NCI-H524 treated with DMSO at 0.1 percent for 48 hours (cell line): ENCODE data around the gene PSMB11.

Source experiments
- DNase-seq: peaks from one replicate; lab custom pipeline; 2025; lab: John Stamatoyannopoulos, UW

The PSMB11 gene

GRCh38 chr14:23085458-23085857 lies 43.4 kb downstream of the PSMB11 start:
- DNase-seq: no peak

DNA sequence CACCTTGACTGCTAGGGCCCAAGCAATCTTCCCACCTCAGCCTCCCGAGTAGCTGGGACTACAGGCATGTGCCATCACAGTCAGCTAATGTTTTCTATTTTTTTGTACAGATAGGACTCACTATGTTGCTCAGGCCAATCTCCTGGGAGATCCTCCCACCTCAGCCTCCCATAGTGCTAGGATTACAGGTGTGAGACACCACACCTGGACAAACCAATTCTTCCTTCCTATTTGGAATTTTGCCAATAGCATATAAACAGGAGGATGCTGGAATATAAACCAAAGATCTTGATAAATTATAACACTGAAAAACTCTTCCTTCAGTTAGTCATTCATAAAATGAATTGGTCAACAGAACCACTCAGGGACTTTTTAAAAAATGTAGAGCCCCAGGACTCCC lies 44.6 kb downstream of the PSMB11 start:
- no peak for DNase-seq

DNA sequence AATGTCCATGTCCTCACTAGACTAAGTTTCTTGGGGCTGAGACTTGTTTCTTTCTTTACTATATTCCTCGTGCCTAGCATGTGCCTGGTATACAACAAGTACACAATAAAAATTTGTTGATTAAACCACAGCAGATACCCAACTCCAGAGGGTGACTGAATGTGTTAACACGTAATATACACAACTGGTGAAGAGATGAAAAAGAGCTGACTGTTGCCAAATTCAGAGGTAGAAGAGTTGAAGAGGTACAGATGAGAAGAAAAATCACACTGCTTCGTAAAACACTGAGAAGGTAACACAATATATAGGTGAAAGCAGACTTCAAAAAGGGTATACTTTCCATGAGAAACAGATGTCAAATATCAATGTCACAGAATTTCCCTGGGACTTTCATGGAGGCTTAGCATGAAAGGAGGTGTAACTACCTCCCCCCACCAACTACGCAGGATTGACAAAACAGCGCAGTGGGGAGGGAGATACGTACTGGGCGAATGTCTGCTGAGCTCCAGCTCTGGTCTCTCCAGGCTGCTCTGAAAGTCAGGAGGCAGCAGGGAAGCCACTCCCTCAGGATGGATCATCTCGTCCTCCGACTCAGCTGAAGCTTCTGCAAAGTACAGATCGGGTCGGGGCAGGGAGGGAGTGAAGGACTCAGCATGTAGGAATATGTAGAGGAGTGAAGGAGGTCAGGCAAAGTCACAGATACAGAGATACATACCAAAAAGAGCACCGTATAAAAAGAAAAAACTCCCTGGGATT lies 47.7 kb downstream of the PSMB11 start:
- no peak for DNase-seq

DNA sequence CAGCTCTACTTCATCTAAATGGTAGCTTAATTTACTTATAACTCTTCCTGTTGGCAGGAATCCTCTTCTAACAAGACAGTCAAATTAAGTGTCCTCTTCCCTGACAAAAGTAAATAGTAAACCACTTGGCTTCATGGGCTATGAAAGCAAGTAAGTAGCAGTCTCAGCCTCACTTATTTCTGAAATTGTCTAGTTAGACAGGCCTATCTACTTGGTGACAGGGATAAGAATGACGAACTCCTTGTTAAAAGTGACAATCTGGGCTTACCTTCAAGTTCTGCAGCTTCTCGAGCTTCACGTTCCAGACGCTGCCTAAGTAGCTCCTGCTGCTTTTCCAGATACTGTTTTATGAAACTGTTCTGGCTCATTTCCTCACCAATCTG lies 48.2 kb downstream of the PSMB11 start:
- DNase-seq: no peak

GRCh38 chr14:23091294-23092225 lies 49.5 kb downstream of the PSMB11 start:
- no peak for DNase-seq

DNA sequence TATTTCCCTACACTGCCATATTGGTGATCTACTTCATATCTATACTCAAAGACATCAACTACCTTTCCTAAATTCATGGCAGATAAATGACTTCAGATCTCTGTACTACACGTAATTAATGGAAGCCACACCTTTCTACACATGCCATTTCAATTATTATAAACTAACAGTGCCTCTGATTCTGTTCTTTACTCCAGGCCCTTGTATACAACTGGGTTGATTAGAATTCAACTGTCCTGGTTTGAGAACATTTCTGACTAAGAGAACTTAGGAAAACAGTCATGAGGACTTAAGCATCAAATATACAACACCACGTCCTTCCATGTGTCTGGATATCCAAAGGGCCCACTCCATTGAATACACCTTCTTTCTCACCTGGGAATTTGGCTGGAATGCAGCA lies 51.1 kb downstream of the PSMB11 start:
- no peak for DNase-seq

- DNase-seq: no peak
These were observed 51.5 kb downstream of the PSMB11 start for GRCh38 chr14:23093526-23093925.
